Endothelial cell of umbilical vein (primary cell): ENCODE measurements around the gene LRP10. TPM values are rescaled to one million over a fixed set of nuclear protein-coding genes. Genes with fewer than 3 reads are reported as not detected.

ENCODE experiments used
- BruUV-seq: library from RNA; stranded (reverse); fragments of 400-500 nt; replicated peaks from 2 replicates; lab custom pipeline; 2021; lab: Mats Ljungman, UMichigan
- CTCF ChIA-PET: fragments of 300-600, 350-600 bp; sonication (Branson Sonifier 250); formaldehyde crosslinking; loops from one replicate; lab custom pipeline; 2021; ENCODE audit warnings: antibody characterized with exemption, inconsistent platforms; lab: Charles Lee
- POLR2A ChIA-PET: fragments of 300-600, 350-600 bp; sonication (Branson Sonifier 250); formaldehyde crosslinking; loops from one replicate; lab custom pipeline; 2021; ENCODE audit warnings: antibody characterized with exemption, inconsistent platforms; lab: Charles Lee
- DNase-seq: peaks from one replicate; pipeline ENCODE4 v3.0.0-alpha.2; 2011; ENCODE audit warnings: low read depth, low spot score
- FAIRE-seq: peaks from 2 replicates; lab custom pipeline; 2011; peaks lifted over from hg19 to GRCh38; lab: Jason Lieb, UNC
- H2AFZ ChIP-seq: 2 replicates; pipeline ENCODE4 v1.6.0; 2012; ENCODE audit warnings: low read depth, low read length, control low read depth, inconsistent platforms
- H3K27ac ChIP-seq: 2 replicates; pipeline ENCODE4 v1.5.1; 2011; ENCODE audit warnings: low read depth, mild to moderate bottlenecking, control low read depth, low read length, moderate library complexity; ENCODE audit not compliant: insufficient read depth
- H3K27me3 ChIP-seq, 2 experiments: 2 replicates each; pipeline versions ENCODE4 v1.6.0 to v1.6.1; 2011; ENCODE audit warnings: low read length in 2 of 2, mixed read lengths in 1 of 2; ENCODE audit not compliant: control insufficient read depth in 2 of 2, insufficient read depth in 2 of 2
- H3K36me3 ChIP-seq, 2 experiments: 2 replicates in 1 of 2; 3 replicates in 1 of 2; pipeline ENCODE4 v1.5.1; 2011; ENCODE audit warnings: low read length in 2 of 2, mild to moderate bottlenecking in 1 of 2, moderate library complexity in 1 of 2; ENCODE audit not compliant: control insufficient read depth in 2 of 2, insufficient read depth in 2 of 2; ENCODE audit errors: extremely low read depth in 1 of 2
- H3K4me1 ChIP-seq: 3 replicates; pipeline ENCODE4 v1.5.1; 2011; ENCODE audit warnings: mild to moderate bottlenecking, low read length; ENCODE audit not compliant: control insufficient read depth, insufficient read depth; ENCODE audit errors: extremely low read depth
- H3K4me2 ChIP-seq: 2 replicates; pipeline ENCODE4 v1.6.1; 2011; ENCODE audit warnings: low read length, control low read depth, mixed read lengths; ENCODE audit not compliant: insufficient read depth
- H3K4me3 ChIP-seq, 3 experiments: fragments of 200-600 bp in 1 of 3; sonication (generic), shearing (Covaris generic) in 1 of 3; replicated peaks in 1 of 3; 2 replicates each; pipeline ENCODE4 v1.5.1; 2011 to 2016; ENCODE audit warnings: control low read depth in 3 of 3, low read length in 3 of 3, mild to moderate bottlenecking in 2 of 3, inconsistent platforms in 1 of 3, low read depth in 1 of 3, moderate library complexity in 1 of 3; ENCODE audit not compliant: insufficient read depth in 1 of 3
- H3K79me2 ChIP-seq: 2 replicates; pipeline ENCODE4 v1.6.0; 2012; ENCODE audit warnings: low read length, inconsistent platforms; ENCODE audit not compliant: control insufficient read depth, insufficient read depth
- H3K9ac ChIP-seq: replicated peaks from 2 replicates; pipeline ENCODE3; 2011; ENCODE audit warnings: low read length, control low read depth; ENCODE audit not compliant: insufficient read depth; ENCODE audit errors: extremely low read depth
- H3K9me1 ChIP-seq: replicated peaks from 3 replicates; pipeline ENCODE4 v1.6.0; 2011; ENCODE audit warnings: mild to moderate bottlenecking, low read length; ENCODE audit not compliant: control insufficient read depth, insufficient read depth; ENCODE audit errors: extremely low read depth
- H3K9me3 ChIP-seq: replicated peaks from 2 replicates; pipeline ENCODE4 v1.5.1; 2012; ENCODE audit warnings: low read length, inconsistent platforms; ENCODE audit not compliant: control insufficient read depth, insufficient read depth
- H4K20me1 ChIP-seq: replicated peaks from 2 replicates; pipeline ENCODE3; 2011; ENCODE audit warnings: mild to moderate bottlenecking, low read length; ENCODE audit not compliant: control insufficient read depth, insufficient read depth; ENCODE audit errors: extremely low read depth
- GATA2 ChIP-seq: IDR thresholded peaks from 2 replicates; pipeline ENCODE4 v1.7.0; 2011; ENCODE audit warnings: low read depth, mild to moderate bottlenecking, moderate library complexity, mixed read lengths, low read length; ENCODE audit not compliant: insufficient read length, insufficient read depth
- MYC ChIP-seq: IDR thresholded peaks from one replicate; pipeline ENCODE4 v1.6.1; 2011; ENCODE audit warnings: mild to moderate bottlenecking, low read depth, low read length
- POLR2A ChIP-seq: IDR thresholded peaks from 2 replicates; pipeline ENCODE4 v1.6.1; 2012; ENCODE audit warnings: low read depth, mild to moderate bottlenecking, control low read depth, low read length
- POLR2AphosphoS5 ChIP-seq: IDR thresholded peaks from 2 replicates; pipeline ENCODE4 v1.6.1; 2012; ENCODE audit warnings: low read depth, mild to moderate bottlenecking, control low read depth, low read length, moderate library complexity; ENCODE audit not compliant: insufficient read depth
- dilution Hi-C: fragments of 300-500 bp; cut with MboI; formaldehyde crosslinking; loops from one replicate; pipeline ENCODE4 v1.15.0; 2019; ENCODE audit warnings: low sequenced_read_pairs; ENCODE audit not compliant: extremely low pct_ligation_motif_present
- intact Hi-C: fragments of 100-400 bp; cut with micrococcal nuclease; formaldehyde crosslinking; loops from one replicate; pipeline ENCODE4 v1.10.0; 2022
- polyA plus RNA-seq, 4 experiments: library from polyadenylated mRNA; depleted of rRNA in 3 of 4; stranded (reverse) in 3 of 4; unstranded in 1 of 4; fragments of >200 nt; gene quantifications; 2 replicates each; pipeline versions ENCODE4 v1.2.1 to v1.2.3, GENCODE V29; 2011 to 2012; ENCODE audit warnings: missing spikeins in 1 of 4
- total RNA-seq: library from RNA; stranded (reverse); gene quantifications from 2 replicates; pipeline ENCODE4 v1.2.3, GENCODE V29; 2021
- TF ChIP-seq, protein P1 (sequence below): IDR thresholded peaks from 2 replicates; pipeline ENCODE4 v1.6.1; 2011; ENCODE audit not compliant: insufficient read depth, insufficient read length

LRP10 gene
- total and polyA plus RNA-seq, 2 donors (not counting 3 experiments of a cell fraction or from before 2014, with no cell fraction given) = 123 to 157 TPM

DNA sequence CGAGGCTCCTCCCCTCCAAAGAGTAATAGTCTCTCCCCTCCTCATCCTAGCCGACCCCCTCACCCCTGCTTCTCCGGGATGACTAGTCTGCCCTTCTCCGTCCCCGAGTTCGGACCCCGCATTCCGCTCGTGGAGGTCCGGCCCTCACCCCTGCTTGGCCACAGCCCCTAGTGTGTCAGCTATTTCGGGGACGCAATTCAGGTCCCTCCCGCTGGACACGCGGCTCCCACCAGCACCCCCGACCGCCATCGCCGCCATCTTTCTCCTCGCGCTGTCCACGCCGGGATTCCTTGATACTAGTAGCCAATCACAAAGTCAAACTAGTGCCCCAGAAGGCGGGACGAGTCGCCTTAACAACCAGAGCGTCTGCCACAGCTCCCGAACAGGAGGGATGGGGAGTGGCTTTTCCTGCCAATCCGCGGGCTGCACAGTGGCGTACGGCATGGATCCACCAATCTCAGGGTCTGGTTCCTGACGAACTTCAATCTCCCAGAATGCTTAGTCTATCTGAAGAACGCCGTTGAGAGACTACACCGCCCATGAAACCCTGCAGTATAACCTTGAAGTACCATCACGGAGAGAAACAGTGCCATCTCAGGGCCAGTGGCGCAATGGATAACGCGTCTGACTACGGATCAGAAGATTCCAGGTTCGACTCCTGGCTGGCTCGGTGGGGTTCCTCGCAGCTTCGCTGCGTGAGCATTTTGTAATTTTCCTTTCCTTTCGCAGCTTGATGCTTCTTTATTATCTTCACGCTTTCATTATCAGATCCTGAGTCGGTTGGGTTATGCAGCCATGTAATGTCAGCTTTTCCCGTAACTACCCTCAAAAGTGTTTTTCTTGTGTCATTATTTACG, 57.8 kb downstream of the LRP10 start, which contains the start of gene PRMT5:
Gene PRMT5 (minus strand): TSS at position 273 of the 857 bp plus-strand sequence. CDS start 15 bp downstream, at position 258.
- Histone ChIP-seq H3K27ac (peak within 1 kb of the TSS; percentile 68), H3K79me2 (peaks cover 16% of the 10 kb centered on the region), H3K4me2 (peak within 1 kb of the TSS; percentile 89), H3K9me3 (no peaks in the 10 kb centered on the region), H3K4me3 (peak within 1 kb of the TSS; percentile 66 to 95 (median 81)), H3K9me1 (no peaks in the 10 kb centered on the region), H3K9ac (peak within 1 kb of the TSS; percentile 83), H3K36me3 (peaks cover 6 to 9% of the 10 kb centered on the region in 2 experiments), H3K27me3 (no peaks in the 10 kb centered on the region), H3K4me1 (peaks cover 16% of the 10 kb centered on the region), H4K20me1 (no peaks in the 10 kb centered on the region), H2AFZ (peak within 1 kb of the TSS; percentile 76)
- intact Hi-C loops = loop anchor here (1.0 to 5.0 kb wide), 4 partner anchors 10 to 341 kb away; partner anchors contain the start of genes CDH24, DAD1 and RBM23
- ChIA-PET POLR2A (interaction anchor here (0.5 to 1.9 kb wide), 10 partner anchors 10 to 1274 kb away, joined by 3 to 12 read pairs (median 5); partner anchors contain the start of genes AJUBA, HAUS4 and RBM23), CTCF (interaction anchor here (0.7 to 3.1 kb wide), 24 partner anchors 10 to 369 kb away, joined by 3 to 46 read pairs (median 5); partner anchors contain the start of genes AJUBA, HAUS4 and RBM23)
- DNase-seq (peak; percentile 100), FAIRE-seq (peak; percentile 100)
- TF ChIP-seq POLR2AphosphoS5 (peak; percentile 59), MYC (peak; percentile 69), GATA2 (peak; percentile 65), POLR2A (peak; percentile 64)
- TF ChIP-seq, protein P1, sequence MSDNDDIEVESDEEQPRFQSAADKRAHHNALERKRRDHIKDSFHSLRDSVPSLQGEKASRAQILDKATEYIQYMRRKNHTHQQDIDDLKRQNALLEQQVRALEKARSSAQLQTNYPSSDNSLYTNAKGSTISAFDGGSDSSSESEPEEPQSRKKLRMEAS = no peak
- BruUV-seq = no TSS peak
- dilution Hi-C loops = no loop called here
